Measurements from ENCODE around the gene MCAM. TPM values are rescaled to one million over a fixed set of nuclear protein-coding genes. Genes with fewer than 3 reads are reported as not detected.

The MCAM gene
- total RNA-seq, 4 donors from 2014 or later: 612 to 1,198 (median 830) TPM

DNA sequence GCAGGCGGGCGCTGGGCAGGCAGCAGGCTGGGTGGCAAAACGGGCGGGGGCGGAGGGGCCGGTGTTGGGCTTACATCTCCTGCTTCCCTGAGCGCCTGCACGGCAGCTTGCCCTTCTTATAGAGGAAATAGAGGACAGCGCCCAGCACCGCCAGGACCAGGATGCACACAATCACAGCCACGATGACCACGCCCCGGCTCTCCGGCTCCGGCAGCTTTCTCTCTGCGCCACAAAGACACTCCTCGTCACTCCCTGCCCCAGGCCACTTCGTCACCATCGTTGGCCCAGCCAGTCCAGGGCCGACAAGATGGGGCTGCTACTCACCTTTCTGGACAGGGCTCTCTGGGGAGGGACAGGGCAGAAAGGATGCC is 6.3 kb downstream of the MCAM start:
- Histone ChIP-seq H3K4me3 (no peak overlapping the region), H3K4me1 (peaks cover 0 to 48% (median 13%) of the 10 kb centered on the region in 4 donors), H3K9me3 (no peaks in the 10 kb centered on the region), H3K27ac (peak overlapping the region in 2 of 4 donors; percentile 64 to 96), H3K27me3 (peaks cover 0 to 1% of the 10 kb centered on the region in 2 donors), H3K36me3 (peaks cover 0 to 50% (median 4%) of the 10 kb centered on the region in 3 donors)
- TF ChIP-seq EP300 (IDR thresholded peaks at IDR 0.05): no peak
- TF ChIP-seq, protein P1, sequence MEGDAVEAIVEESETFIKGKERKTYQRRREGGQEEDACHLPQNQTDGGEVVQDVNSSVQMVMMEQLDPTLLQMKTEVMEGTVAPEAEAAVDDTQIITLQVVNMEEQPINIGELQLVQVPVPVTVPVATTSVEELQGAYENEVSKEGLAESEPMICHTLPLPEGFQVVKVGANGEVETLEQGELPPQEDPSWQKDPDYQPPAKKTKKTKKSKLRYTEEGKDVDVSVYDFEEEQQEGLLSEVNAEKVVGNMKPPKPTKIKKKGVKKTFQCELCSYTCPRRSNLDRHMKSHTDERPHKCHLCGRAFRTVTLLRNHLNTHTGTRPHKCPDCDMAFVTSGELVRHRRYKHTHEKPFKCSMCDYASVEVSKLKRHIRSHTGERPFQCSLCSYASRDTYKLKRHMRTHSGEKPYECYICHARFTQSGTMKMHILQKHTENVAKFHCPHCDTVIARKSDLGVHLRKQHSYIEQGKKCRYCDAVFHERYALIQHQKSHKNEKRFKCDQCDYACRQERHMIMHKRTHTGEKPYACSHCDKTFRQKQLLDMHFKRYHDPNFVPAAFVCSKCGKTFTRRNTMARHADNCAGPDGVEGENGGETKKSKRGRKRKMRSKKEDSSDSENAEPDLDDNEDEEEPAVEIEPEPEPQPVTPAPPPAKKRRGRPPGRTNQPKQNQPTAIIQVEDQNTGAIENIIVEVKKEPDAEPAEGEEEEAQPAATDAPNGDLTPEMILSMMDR (IDR thresholded peaks at IDR 0.05): no peak
- TF ChIP-seq POLR2A (IDR thresholded peaks at IDR 0.05): no peak
- 66 to 74% methylated on average over 16 to 20 of the region's 20 CpGs for WGBS, 2 donors
- no peak for DNase-seq (ENCODE audit: low spot score in 2 of 2)

DNA sequence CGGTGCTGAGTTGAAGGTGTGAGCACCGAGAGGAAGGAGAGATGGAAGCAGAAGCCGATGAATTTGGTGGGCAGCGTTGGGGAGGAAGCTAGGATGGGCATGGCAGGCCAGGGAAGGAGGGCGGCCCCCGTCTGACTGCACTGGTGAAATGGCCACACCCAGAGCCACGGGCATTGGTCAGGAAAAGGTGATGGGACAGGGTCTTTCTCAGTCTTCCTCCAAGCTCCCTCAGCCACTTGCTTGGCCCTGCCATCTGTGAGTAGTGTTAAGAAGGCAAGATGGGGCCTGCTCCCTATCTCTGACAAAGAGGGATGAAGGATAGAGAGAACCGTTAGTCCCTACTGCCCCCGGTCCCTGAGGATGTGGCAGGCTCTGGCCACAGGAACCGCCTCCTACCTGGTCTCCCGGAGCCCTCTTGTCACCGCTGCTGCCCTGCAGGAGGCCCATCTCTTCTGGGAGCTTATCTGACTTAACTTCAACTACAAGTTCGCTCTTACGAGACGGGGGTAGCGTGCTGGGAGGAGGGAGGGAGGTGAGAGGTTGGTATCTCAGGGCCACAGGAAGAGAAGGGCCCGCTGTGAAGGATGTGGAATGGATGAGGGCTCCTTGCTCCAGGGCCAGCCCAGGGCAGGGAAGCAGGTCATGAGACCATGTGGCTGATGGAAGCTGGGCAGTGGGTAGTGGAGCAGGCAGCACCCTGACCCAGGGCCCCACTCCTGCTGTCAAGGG is 6.8 kb downstream of the MCAM start:
- Histone ChIP-seq H3K36me3 (peaks cover 0 to 52% (median 4%) of the 10 kb centered on the region in 3 donors), H3K4me1 (peaks cover 0 to 42% (median 11%) of the 10 kb centered on the region in 4 donors), H3K27ac (peak overlapping the region in 2 of 4 donors; percentile 60 to 96), H3K4me3 (no peak overlapping the region), H3K9me3 (no peaks in the 10 kb centered on the region), H3K27me3 (no peaks in the 10 kb centered on the region)
- TF ChIP-seq EP300 (IDR thresholded peaks at IDR 0.05) (no peak), POLR2A (IDR thresholded peaks at IDR 0.05) (no peak)
- TF ChIP-seq, protein P1 (IDR thresholded peaks at IDR 0.05): no peak
- WGBS, 2 donors: 66 to 75% methylated on average over 17 of the region's 17 CpGs
- no peak for DNase-seq (ENCODE audit: low spot score in 2 of 2)

DNA sequence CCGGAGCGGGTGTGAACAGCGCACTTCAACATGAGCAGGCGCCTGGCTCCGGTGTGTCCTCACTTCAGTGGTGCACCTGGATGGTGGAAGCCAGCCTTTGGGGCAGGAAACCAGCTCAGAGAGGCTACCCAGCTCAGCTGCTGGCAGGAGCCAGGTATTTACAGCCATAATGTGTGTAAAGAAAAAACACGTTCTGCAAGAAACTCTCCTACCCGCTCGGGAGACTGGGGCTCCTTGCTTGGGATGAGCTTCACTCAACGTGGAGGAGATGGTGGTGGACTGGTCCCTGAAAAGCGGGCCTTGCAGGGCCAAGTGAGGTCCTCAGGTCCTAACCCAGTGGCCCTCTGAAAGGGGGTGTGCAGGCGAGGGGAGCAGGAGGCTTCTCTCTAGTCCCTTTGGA is 7.5 kb downstream of the MCAM start:
- TF ChIP-seq, protein P1 (IDR thresholded peaks at IDR 0.05): no peak
- no peak for TF ChIP-seq EP300 (IDR thresholded peaks at IDR 0.05)
- TF ChIP-seq POLR2A (IDR thresholded peaks at IDR 0.05): no peak
- Histone ChIP-seq H3K27ac (peak overlapping the region in 2 of 4 donors; percentile 60 to 96), H3K4me3 (no peak overlapping the region), H3K36me3 (peaks cover 0 to 56% (median 4%) of the 10 kb centered on the region in 3 donors), H3K9me3 (no peaks in the 10 kb centered on the region), H3K27me3 (no peaks in the 10 kb centered on the region), H3K4me1 (peaks cover 0 to 35% (median 8%) of the 10 kb centered on the region in 4 donors)
- no peak for DNase-seq (ENCODE audit: low spot score in 2 of 2)
- 83 to 86% methylated on average over 11 of the region's 11 CpGs for WGBS, 2 donors

DNA sequence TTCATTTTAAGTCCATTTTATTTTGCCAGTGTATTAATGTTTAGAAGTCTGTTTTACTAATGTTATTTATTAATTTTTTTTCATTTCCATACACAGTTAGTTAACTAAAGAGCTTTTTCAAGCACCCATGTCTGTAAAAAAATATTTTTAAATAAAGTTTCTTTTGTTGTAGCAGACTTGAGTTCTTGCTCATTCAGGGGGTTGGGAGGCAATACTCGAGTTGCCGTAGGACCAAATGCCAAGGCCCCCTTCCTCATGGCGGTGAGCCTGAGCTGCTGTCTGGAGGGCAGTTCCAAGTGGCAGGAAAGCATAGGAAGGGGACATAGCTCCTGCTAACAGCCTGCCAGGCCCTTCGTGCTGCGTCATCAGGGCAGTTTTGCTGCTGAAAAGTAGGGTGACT is 9.0 kb downstream of the MCAM start:
- no peak overlapping the region for H3K4me3 ChIP-seq
- TF ChIP-seq, protein P1 (IDR thresholded peaks at IDR 0.05): no peak
- TF ChIP-seq EP300 (IDR thresholded peaks at IDR 0.05): no peak
- no peak for TF ChIP-seq POLR2A (IDR thresholded peaks at IDR 0.05)
- H3K27me3 ChIP-seq: no peaks in the 10 kb centered on the region
- 48 to 55% methylated on average over 5 of the region's 5 CpGs for WGBS, 2 donors
- no peak for DNase-seq (ENCODE audit: low spot score in 2 of 2)
- peaks cover 0 to 25% (median 8%) of the 10 kb centered on the region in 4 donors for H3K4me1 ChIP-seq
- peaks cover 0 to 69% (median 4%) of the 10 kb centered on the region in 3 donors for H3K36me3 ChIP-seq
- H3K27ac ChIP-seq: peak overlapping the region in 3 of 4 donors; percentile 50 to 96 (median 60)
- no peaks in the 10 kb centered on the region for H3K9me3 ChIP-seq

DNA sequence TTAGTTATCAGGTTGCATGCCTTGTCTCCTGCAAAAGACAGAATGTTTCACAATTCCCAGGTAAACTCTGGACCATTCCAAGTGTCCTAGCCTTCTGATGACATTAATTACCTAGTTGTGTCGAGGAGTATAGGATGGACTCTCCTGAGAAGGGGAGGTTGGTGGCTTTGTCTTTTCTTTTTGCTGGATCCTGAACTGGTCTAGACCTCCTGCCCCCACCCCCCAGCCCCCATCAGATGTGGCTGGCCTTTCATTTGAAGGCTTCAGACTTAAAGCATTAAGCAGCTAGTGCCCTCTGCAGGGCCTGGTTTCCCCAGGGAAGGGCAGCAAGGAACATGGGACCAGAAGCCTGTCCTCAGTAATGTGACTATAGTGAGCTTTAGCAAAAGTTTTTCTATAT is 9.7 kb downstream of the MCAM start:
- H3K27me3 ChIP-seq: no peaks in the 10 kb centered on the region
- H3K4me1 ChIP-seq: peaks cover 0 to 25% (median 8%) of the 10 kb centered on the region in 4 donors
- no peak for DNase-seq (ENCODE audit: low spot score in 2 of 2)
- H3K27ac ChIP-seq: peak overlapping the region; percentile 37 to 96 (median 83)
- whole genome bisulfite sequencing, 2 donors: 40 to 46% methylated on average over 1 of the region's 1 CpG
- H3K9me3 ChIP-seq: no peaks in the 10 kb centered on the region
- no peak for TF ChIP-seq POLR2A (IDR thresholded peaks at IDR 0.05)
- TF ChIP-seq EP300 (IDR thresholded peaks at IDR 0.05): no peak
- TF ChIP-seq, protein P1 (IDR thresholded peaks at IDR 0.05): peak in 1 of 5 experiments; percentile 21
- H3K4me3 ChIP-seq: no peak overlapping the region
- peaks cover 0 to 69% (median 4%) of the 10 kb centered on the region in 3 donors for H3K36me3 ChIP-seq

Measured in tibial nerve (tissue), 4 donors.